HCT116 (cell line): ENCODE measurements around the gene FAP.

Source experiments
- CBX3 ChIP-seq: IDR thresholded peaks from 2 replicates; pipeline ENCODE4 v1.6.1; 2012; ENCODE audit warnings: low read depth
- POLR2AphosphoS5 ChIP-seq: IDR thresholded peaks from 2 replicates; pipeline ENCODE4 v1.6.1; 2011; ENCODE audit warnings: mild to moderate bottlenecking, low read depth, low read length, moderate library complexity
- TF ChIP-seq, protein P1 (sequence below), 3 experiments: fragments of 200-600 bp in 1 of 3; sonication (generic) in 1 of 3; IDR thresholded peaks in 2 of 3; conservative IDR thresholded peaks in 1 of 3; 2 replicates each; pipeline ENCODE4 v1.5.1; 2012 to 2017; ENCODE audit warnings: low read depth in 2 of 3, low read length in 2 of 3, antibody characterized with exemption in 1 of 3, borderline replicate concordance in 1 of 3, control low read depth in 1 of 3, mild to moderate bottlenecking in 1 of 3, mixed read lengths in 1 of 3, mixed run types in 1 of 3, moderate library complexity in 1 of 3; ENCODE audit not compliant: insufficient read depth in 1 of 3

DNA sequence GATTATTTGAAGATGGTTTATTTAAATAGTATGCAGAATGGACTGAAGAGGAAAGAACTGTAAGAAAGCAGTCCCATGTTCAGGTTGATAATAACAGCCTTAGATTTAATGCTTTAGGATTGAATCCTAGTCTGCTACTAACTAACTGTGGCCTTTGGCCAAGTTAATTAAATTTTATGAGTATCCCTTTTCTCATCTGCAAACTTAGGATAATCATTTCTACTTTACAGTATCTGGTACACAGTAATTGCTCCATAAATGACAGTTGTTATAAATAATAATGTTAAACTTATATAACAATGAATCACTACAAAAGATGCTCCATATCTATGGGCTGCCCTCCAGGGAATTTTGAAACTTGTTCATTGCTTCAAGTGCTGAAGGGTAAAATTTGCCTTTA, 41.0 kb downstream of the FAP start:
- no peak for TF ChIP-seq CBX3
- TF ChIP-seq, protein P1, sequence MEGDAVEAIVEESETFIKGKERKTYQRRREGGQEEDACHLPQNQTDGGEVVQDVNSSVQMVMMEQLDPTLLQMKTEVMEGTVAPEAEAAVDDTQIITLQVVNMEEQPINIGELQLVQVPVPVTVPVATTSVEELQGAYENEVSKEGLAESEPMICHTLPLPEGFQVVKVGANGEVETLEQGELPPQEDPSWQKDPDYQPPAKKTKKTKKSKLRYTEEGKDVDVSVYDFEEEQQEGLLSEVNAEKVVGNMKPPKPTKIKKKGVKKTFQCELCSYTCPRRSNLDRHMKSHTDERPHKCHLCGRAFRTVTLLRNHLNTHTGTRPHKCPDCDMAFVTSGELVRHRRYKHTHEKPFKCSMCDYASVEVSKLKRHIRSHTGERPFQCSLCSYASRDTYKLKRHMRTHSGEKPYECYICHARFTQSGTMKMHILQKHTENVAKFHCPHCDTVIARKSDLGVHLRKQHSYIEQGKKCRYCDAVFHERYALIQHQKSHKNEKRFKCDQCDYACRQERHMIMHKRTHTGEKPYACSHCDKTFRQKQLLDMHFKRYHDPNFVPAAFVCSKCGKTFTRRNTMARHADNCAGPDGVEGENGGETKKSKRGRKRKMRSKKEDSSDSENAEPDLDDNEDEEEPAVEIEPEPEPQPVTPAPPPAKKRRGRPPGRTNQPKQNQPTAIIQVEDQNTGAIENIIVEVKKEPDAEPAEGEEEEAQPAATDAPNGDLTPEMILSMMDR (IDR thresholded peaks at IDR 0.05 in 2 of 3, conservative IDR thresholded peaks at IDR 0.05 in 1 of 3; ENCODE audit: borderline replicate concordance in 1 of 3, insufficient read depth in 1 of 3, low read depth in 2 of 3, low read length in 2 of 3): no peak
- TF ChIP-seq POLR2AphosphoS5: no peak
